Globus pallidus (tissue), 1 donor: Measurements from ENCODE around the gene USP4.

Experiments used
- DNase-seq: peaks from one replicate; pipeline ENCODE4 v3.0.0-alpha.2; 2015; ENCODE audit warnings: low spot score

USP4 gene

DNA sequence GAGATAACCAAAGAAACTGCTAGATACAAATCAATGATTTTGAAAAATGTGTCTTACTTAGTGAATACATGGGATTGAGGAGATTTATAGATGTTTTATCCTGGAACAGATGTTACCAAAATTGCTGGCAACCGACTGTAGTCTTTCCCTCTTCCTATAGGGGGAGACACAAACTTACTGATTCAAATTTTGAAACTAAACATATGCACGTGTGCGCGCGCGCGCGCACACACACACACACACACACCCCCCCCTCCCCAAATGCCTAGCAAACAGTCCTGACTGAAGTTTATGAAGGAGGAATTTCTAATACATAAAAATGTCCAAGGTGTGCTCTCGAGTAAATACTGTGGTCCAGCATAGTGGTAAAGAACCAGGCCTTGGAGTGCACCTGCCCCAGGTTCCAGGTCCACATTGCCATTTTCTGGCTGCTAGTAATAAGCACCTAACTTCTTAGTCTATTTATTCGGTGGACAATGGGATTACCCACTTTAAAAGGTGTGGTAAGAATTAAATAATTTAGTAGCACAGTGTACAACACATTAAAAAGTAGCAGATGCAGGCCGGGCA lies 44.3 kb downstream of the USP4 start:
- no peak for DNase-seq

- DNase-seq: no peak
Measured at GRCh38 chr3:49294343-49294742, 45.5 kb downstream of the USP4 start.

DNA sequence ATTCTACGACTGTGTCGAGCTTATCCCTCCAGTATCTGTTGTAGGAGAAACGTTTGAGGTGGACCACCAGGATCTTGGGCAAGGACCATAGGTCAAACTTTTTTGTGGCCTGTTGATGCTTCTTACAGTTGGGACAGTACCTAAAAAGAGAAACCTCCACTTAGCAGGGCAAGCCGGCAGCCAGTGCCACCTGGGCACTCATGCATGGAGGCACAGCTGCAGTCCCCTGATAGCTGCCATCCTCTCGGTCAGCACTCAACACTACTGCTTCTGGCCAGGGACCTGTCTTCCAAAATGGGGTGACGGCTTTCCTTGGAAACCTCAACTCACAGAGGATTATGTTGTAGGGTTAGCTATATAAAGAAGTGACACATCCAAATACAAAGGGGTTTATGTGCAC lies 55.9 kb downstream of the USP4 start:
- no peak for DNase-seq

- no peak for DNase-seq
Measured at GRCh38 chr3:49279376-49279775, 60.5 kb downstream of the USP4 start.

DNA sequence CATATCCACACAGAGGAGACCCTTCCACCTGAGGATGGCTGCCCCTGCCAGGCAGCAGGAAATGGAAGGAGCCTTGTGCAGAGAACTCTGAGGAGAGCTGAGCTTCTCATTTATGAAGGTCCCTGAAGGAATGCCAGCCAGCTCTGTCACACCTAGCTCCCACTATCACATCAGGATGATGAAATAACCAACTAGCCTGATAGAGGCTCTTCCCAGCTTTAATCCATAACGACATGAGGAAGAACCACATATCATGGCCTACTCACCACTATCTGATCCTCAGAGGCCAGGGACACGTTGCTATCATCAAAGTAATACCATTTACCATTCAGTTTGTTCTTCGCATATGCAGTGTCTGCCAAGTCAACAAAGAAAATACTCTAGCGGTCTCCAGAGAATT lies 61.3 kb downstream of the USP4 start:
- DNase-seq: no peak

GRCh38 chr3:49277383-49277775 lies 62.5 kb downstream of the USP4 start:
- DNase-seq: peak; percentile 20

DNA sequence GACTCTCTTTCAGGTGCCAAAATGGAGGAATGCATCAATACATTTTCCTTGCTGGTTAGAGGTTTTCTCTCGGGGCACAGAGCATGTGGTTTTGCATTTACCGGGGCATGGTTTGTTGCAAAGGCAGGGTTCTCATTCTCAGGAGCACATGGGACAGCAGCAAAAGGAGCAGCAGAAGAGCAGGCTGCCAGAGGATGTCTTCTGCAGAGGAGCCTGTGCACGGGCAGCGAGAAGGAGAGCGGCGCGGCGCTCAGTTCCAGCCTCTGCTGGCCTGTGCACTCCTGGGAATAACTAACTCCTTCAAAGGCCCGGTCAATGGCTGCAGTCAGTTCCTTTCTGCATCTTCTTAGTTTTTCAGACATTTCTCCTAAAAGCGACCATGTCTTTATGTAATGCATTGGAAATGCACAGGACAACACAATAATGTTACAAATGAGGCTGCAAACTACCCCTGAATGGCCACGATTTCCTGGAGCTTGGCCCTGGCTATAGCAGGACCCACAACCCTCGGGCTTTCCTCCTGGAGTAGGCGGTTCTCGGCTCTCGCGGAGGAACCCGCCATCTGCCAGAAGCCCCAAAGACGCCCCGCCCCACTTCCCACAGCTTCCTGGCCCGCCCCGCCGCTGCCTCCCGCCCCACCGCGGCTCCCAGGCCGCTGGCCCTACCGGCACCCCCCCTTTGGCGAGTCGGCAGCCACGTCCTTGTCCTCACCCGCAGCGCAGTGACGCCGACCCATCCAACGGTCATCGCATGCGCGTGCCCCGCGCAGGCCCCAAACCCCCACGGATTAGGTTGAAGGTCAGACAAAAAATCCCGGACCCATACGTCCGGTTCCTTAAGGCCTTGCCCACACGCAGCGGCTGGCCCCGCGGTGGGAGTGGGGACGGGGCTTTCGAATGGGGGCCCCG lies 63.1 kb downstream of the USP4 start, which contains the start of gene C3orf62:
TSS of gene C3orf62 (minus strand) at position 758 of the 908 bp plus-strand sequence. CDS start at position 398, 360 bp downstream.
- peak; percentile 75 for DNase-seq

DNA sequence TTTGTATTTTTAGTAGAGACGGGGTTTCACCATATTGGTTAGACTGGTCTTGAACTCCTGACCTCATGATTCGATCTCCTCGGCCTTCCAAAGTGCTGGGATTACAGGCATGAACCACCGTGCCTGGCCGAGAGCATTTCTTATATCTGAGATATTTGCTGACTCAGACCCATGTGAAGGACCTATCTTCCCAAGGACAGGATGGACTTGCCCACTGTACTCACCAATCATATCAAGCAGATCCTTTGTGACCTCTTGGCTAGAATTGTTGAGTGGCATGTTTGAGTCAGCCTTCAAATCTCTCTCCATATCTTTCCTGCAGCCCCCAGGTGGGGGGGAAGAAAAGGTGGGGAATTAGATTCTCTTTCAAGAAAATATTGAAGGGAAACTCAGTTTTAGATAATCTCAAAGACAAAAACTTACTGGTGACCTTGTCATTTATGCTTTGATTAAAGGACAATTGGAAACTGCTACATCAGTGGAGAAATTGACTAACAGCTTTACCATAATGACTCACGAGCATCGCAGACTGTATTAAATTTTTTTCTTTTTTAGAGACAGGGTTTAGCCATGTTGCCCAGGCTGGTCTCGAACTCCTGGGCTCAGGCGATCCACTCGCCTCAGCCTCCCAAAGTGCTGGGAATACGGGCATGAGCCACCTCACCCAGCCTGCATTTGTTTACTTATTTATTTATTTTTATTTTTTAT lies 65.9 kb downstream of the USP4 start:
- DNase-seq: no peak

DNA sequence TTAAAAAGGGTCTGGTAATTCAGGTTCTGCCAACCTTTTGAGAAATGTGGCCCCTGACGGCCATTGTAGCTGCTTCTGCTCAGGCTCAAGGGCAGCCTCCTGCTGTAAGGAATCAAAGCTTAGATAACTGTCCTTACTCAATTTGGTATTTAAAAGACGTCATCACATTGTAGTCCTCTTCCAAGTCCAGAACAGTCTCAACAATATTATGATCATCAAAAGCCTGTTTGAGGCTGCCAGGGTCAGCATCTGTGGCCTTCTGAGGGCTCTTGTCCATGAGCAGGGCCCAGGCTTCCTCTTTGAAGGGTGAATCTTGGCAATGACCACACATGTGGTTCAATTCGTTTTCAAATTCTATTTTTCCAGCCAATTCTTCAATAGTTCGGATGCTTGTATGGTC lies 68.8 kb downstream of the USP4 start:
- no peak for DNase-seq

- no peak for DNase-seq
Measured at GRCh38 chr3:49270156-49270500, 69.7 kb downstream of the USP4 start.

DNA sequence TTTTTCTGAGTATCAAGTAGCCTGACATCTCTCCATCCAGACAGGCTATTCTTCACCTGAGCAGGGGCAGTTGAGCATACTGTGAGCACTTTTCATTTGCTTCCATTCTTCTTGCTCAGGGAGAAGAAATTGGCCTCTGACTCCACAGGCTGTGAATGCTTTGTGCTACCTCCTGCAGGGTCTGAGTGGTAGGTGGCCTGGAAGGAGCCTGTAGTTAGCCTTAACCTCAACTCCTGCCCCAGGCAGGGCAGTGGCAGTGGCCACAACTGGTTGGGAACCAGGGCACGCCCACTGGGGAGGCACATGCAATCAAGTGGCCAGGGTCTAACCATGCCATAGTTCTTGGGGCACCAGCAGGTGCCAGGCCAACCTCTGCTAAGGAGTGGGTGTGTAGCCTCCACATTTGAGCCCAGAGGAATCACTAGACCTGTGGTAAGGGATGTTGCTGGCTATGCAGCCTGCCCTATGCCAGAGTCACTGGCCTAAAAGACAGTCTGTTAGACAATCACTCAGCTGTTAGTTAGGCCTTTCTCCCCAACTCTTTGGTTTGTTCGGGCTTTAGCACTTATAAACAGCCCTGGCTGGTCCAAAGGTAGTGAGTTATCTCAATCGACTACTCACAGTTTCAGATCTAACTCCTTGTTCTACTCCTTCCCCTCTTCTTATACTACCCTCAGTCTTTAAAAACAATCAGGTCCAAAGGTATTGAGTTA lies 70.3 kb downstream of the USP4 start:
- no peak for DNase-seq

DNA sequence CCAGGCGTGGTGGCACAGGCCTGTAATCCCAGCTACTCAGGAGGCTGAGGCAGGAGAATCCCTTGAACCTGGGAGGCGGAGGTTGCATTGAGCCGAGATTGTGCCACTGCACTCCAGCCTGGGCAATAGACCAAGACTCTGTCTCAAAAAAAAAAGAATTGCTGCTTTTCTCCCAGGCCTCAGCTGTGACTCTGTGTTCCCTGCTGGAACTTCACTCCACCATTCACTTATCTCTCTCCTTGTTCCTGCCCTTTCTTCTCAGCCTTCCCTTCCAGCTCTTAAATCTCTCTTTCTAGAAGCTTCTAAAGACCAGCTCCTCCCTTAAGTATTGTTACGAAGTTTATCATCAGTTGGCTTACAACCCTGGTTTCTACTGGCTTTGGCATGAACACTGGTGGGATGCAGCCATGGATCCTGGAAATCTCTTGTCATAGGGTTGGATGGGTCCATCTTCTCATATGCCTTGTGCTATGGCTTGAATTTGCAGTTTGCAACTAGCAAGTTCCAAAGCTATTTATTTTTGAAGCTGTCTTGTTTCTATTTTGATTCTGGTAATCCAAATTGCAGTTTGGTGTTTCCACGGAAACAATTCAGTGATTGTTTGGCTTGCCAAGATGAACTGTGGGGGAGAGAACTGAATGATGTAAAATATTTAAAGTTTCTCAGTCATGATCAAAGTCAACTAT lies 73.3 kb downstream of the USP4 start:
- DNase-seq: peak; percentile 23

- no peak for DNase-seq
Measured at GRCh38 chr3:49265661-49266386, 74.0 kb downstream of the USP4 start.

DNA sequence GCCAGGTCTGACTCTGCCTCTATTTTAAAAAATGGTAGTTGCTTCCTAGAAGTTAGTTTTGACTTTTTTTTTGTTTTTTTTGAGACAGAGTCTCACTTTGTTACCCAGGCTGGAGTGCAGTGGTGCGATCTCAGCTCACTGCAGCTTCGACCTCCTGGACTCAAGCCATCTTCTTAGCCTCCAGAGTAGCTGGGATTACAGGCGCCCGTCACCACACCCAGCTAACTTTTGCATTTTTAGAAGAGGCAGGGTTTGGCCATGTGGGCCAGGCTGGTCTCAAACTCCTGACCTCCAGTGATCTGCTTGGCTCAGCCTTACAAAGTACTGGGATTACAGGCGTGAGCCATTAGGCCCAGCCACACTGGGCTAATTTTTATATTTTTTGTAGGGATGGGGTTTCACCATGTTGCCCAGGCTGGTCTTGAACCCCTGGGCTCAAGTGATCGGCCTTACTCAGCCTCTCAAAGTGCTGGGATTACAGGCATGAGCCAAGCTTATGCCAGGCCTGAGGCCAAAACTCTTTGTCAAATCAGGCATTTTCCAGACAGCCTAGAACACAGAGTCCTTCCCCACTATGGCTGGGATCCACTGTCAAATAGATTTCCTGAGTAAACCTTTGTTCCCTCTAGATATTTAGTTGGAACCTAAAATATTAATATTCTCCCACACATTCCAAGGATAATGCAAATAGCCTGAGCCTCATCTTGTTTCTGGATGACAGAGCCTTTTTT lies 76.5 kb downstream of the USP4 start:
- no peak for DNase-seq

DNA sequence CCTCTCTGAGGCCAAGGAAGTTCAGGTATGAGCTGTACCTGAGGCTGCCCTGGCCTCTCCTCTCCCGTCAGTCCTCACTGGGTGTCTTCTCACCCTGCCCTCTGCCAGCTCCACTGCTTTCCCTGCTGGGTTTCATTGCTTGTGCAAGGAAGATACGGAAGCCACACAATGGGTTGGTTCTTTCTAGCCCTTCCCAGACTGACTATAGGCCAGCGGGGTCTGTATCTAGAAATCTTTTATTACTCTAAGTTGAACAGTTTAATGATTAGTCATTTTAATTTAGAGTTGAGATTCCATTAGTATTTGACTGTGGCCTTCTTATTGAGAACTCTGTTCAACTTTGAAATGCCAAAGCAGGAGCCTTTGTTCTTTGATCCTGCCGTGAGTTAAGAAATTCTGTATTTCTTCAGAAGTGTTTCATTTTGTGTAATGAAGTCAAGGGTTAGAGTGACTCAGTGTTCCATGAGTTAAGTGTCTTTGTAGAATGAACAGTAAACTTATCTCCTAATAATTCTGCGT lies 79.0 kb downstream of the USP4 start:
- no peak for DNase-seq

- DNase-seq: no peak
Measured at GRCh38 chr3:49257187-49257586, 82.7 kb downstream of the USP4 start.

DNA sequence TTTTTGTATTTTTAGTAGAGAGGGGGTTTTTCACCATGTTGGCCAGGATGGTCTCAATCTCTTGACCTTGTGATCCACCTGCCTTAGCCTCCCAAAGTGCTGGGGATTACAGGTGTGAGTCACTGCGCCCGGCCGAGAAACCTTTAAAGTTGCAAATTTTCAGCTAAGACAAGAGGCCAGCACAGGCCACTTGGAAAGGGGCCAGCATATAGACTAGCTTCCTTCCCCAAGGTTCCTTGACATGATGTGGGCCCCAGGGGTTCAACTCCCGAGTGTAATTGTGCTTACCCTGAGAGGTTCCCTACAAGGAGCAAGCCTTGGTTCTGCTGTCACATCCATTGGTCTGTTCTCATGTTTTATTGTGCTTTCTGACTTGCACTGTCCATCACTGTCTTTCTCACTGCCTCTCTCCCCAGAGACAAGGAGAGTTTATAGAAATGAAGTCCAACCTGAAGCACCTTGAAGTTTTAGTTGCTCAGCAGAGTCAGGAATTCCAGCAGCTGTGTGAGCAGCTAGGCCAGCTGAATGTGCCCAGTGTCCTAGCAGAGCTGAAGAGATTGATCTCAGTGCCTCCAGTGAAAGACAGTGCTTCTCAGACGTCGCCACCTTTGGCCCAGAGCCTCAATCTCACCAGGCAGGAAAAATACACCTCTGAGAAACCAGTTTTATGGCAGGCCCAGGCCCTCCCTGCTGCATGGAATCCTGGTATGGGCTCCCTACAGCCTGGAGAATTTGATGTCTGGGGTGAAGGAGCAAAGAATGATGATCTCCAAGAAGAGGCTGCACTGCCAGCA lies 83.9 kb downstream of the USP4 start:
- no peak for DNase-seq

DNA sequence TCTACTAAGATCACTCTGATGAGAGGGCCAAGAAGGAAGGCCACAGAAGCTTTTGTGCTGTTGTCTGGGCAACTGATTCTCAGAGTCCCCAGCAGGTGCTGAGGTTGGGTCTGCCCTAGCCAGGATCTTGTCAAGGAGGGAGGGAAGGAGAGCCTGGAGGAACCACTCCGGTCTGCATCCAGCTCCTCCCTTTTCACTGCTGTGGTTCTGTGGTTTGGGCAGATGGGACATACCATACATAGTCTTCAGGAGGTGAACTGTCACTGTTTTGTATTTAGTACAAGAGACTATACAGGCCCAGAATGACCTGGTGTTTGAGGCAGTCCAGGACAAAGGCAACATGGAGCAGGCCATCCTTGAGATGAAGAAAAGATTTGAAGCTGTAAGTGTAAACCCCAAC lies 84.7 kb downstream of the USP4 start:
- no peak for DNase-seq

- no peak for DNase-seq
Measured at GRCh38 chr3:49253512-49253911, 86.3 kb downstream of the USP4 start.
